Neural cell (in vitro differentiated cells): ENCODE data around the gene AFF3. TPM values are rescaled to one million over a fixed set of nuclear protein-coding genes. Genes with fewer than 3 reads are reported as not detected.
A peak's percentile ranks its signal among the peaks of the same experiment; 100 is the strongest.
"Not testable (repeated sequence)": the region's sequence is repeated elsewhere in the genome, so short reads cannot be mapped to it uniquely, and the experiment has no call there.

Experiments
- H2AFZ ChIP-seq: fragments of 200-600, 300-800 bp; sonication (generic), shearing (Covaris generic); 2 replicates; pipeline ENCODE4 v1.6.0; 2014; ENCODE audit warnings: low read depth, mild to moderate bottlenecking, antibody characterized with exemption, low read length, moderate library complexity
- H3F3A ChIP-seq: fragments of 200-600 bp; shearing (Covaris generic); 2 replicates; pipeline ENCODE4 v1.6.1; 2016; ENCODE audit warnings: mild to moderate bottlenecking, moderate library complexity, mixed read lengths, antibody characterized with exemption, low read length; ENCODE audit not compliant: insufficient read depth, poor library complexity, severe bottlenecking
- H3K27ac ChIP-seq: fragments of 200-600, 300-800 bp; sonication (generic), shearing (Covaris generic); 2 replicates; pipeline ENCODE4 v1.5.1; 2014; ENCODE audit warnings: mild to moderate bottlenecking, low read length, moderate library complexity
- H3K27me3 ChIP-seq: fragments of 300-800, 200-600 bp; sonication (generic), shearing (Covaris generic); 2 replicates; pipeline ENCODE4 v1.6.0; 2014; ENCODE audit warnings: mild to moderate bottlenecking, low read depth, low read length, moderate library complexity; ENCODE audit not compliant: insufficient read depth
- H3K36me3 ChIP-seq: fragments of 300-800, 200-600 bp; sonication (generic), shearing (Covaris generic); 2 replicates; pipeline ENCODE4 v1.5.1; 2014; ENCODE audit warnings: mild to moderate bottlenecking, antibody characterized with exemption, low read length, moderate library complexity; ENCODE audit not compliant: insufficient read depth
- H3K4me2 ChIP-seq: fragments of 300-800, 200-600 bp; sonication (generic), shearing (Covaris generic); 2 replicates; pipeline ENCODE4 v1.6.0; 2014; ENCODE audit warnings: mild to moderate bottlenecking, low read length
- H3K4me3 ChIP-seq: fragments of 300-800, 200-600 bp; sonication (generic), shearing (Covaris generic); 2 replicates; pipeline ENCODE4 v1.5.1; 2014; ENCODE audit warnings: mild to moderate bottlenecking, low read length, moderate library complexity
- H3K79me2 ChIP-seq: fragments of 200-600 bp; shearing (Covaris generic); replicated peaks from 2 replicates; pipeline ENCODE4 v1.6.0; 2014; ENCODE audit warnings: mild to moderate bottlenecking, low read length, moderate library complexity; ENCODE audit not compliant: insufficient read depth
- H3K9ac ChIP-seq: fragments of 300-800, 200-600 bp; sonication (generic), shearing (Covaris generic); 2 replicates; pipeline ENCODE4 v1.6.1; 2016; ENCODE audit warnings: mild to moderate bottlenecking, low read length, mixed read lengths
- H3K9me2 ChIP-seq: fragments of 200-600 bp; shearing (Covaris generic); 2 replicates; pipeline ENCODE4 v1.6.1; 2016; ENCODE audit warnings: mild to moderate bottlenecking, low read length, mixed read lengths; ENCODE audit not compliant: insufficient read depth
- H3K9me3 ChIP-seq: fragments of 200-600, 300-800 bp; sonication (generic), shearing (Covaris generic); 2 replicates; pipeline ENCODE4 v1.6.1; 2016; ENCODE audit warnings: mild to moderate bottlenecking, mixed run types, low read length, moderate library complexity, mixed read lengths
- H4K20me1 ChIP-seq: fragments of 200-600 bp; shearing (Covaris generic); 2 replicates; pipeline ENCODE4 v1.6.1; 2016; ENCODE audit warnings: mild to moderate bottlenecking, mixed run types; ENCODE audit not compliant: insufficient read depth
- EP300 ChIP-seq: fragments of 450-650 bp; conservative IDR thresholded peaks from 2 replicates; pipeline ENCODE4 v1.6.1; 2014; ENCODE audit warnings: antibody characterized with exemption, mild to moderate bottlenecking, moderate library complexity; ENCODE audit not compliant: poor library complexity, severe bottlenecking
- EZH2 ChIP-seq: fragments of 200-600, 300-800 bp; shearing (Covaris generic), sonication (generic); IDR thresholded peaks from 2 replicates; pipeline ENCODE4 v1.6.1; 2014; ENCODE audit warnings: antibody characterized with exemption, low read length, borderline replicate concordance, mild to moderate bottlenecking; ENCODE audit not compliant: insufficient read depth, poor library complexity, severe bottlenecking
- POLR2AphosphoS5 ChIP-seq: IDR thresholded peaks from 2 replicates; pipeline ENCODE4 v1.6.1; 2012
- RAD21 ChIP-seq: fragments of 450-650 bp; conservative IDR thresholded peaks from 2 replicates; pipeline ENCODE4 v1.6.1; 2014; ENCODE audit warnings: antibody characterized with exemption, mild to moderate bottlenecking, moderate library complexity
- REST ChIP-seq: IDR thresholded peaks from 2 replicates; pipeline ENCODE4 v1.6.1; 2012; ENCODE audit warnings: borderline replicate concordance
- SMC3 ChIP-seq: fragments of 450-650 bp; conservative IDR thresholded peaks from 2 replicates; pipeline ENCODE4 v1.6.1; 2014; ENCODE audit warnings: antibody characterized with exemption, mild to moderate bottlenecking, moderate library complexity; ENCODE audit not compliant: poor library complexity
- TAF1 ChIP-seq: IDR thresholded peaks from 2 replicates; pipeline ENCODE4 v1.6.1; 2012; ENCODE audit warnings: low read depth
- polyA plus RNA-seq: library from polyadenylated mRNA; depleted of rRNA; stranded (reverse); fragments of >200 nt; gene quantifications from 2 replicates; pipeline ENCODE4 v1.2.3, GENCODE V29; 2014
- TF ChIP-seq, protein P1 (sequence below): fragments of 450-650 bp; IDR thresholded peaks from 2 replicates; pipeline ENCODE4 v1.5.1; 2014; ENCODE audit warnings: antibody characterized with exemption, mild to moderate bottlenecking, moderate library complexity; ENCODE audit not compliant: poor library complexity, severe bottlenecking

The AFF3 gene
- polyA plus RNA-seq, 1 donor from 2014 or later: 5.1 TPM

GRCh38 chr2:99662761-99663341, 479.5 kb downstream of the AFF3 start:
- Histone ChIP-seq H3K27ac (no peak overlapping the region), H3K9ac (no peak overlapping the region), H3K79me2 (no peaks in the 10 kb centered on the region)

DNA sequence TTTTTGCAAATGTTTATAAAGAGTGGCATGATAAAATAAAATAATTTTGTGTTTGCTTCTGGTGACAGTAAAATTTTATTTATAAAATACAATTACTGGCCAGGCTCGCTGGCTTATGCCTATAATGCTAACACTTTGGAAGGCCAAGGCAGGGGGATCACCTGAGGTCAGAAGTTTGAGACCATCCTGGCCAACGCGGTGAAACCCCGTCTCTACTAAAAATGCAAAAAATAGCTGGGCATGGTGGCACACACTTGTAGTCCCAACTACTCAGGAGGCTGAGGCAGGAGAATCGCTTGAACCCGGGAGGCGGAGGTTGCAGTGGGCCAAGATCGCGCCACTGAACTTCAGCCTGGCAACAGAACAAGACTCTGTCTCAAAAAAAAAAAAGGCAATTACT, 480.6 kb downstream of the AFF3 start:
- H2AFZ ChIP-seq, H3K27ac ChIP-seq, H3K4me3 ChIP-seq, H3K36me3 ChIP-seq, H3F3A ChIP-seq, H3K79me2 ChIP-seq, H3K9ac ChIP-seq, H3K4me2 ChIP-seq, H3K9me2 ChIP-seq, H3K27me3 ChIP-seq, H3K9me3 ChIP-seq, H4K20me1 ChIP-seq: not testable (repeated sequence)

More at GRCh38 chr2:99662761-99663341, 479.5 kb downstream of the AFF3 start:
- H3K4me2 ChIP-seq: no peak overlapping the region
- no peaks in the 10 kb centered on the region for H3K9me2 ChIP-seq
- H3K27me3 ChIP-seq: no peaks in the 10 kb centered on the region
- no peaks in the 10 kb centered on the region for H4K20me1 ChIP-seq
- peak; percentile 63 for TF ChIP-seq POLR2AphosphoS5
- peak; percentile 67 for TF ChIP-seq EP300
- no peak for TF ChIP-seq RAD21
- H3K9me3 ChIP-seq: no peaks in the 10 kb centered on the region
- H3F3A ChIP-seq: peaks cover 2% of the 10 kb centered on the region
- H3K36me3 ChIP-seq: no peaks in the 10 kb centered on the region
- H2AFZ ChIP-seq: no peak overlapping the region
- H3K4me3 ChIP-seq: no peak overlapping the region

DNA sequence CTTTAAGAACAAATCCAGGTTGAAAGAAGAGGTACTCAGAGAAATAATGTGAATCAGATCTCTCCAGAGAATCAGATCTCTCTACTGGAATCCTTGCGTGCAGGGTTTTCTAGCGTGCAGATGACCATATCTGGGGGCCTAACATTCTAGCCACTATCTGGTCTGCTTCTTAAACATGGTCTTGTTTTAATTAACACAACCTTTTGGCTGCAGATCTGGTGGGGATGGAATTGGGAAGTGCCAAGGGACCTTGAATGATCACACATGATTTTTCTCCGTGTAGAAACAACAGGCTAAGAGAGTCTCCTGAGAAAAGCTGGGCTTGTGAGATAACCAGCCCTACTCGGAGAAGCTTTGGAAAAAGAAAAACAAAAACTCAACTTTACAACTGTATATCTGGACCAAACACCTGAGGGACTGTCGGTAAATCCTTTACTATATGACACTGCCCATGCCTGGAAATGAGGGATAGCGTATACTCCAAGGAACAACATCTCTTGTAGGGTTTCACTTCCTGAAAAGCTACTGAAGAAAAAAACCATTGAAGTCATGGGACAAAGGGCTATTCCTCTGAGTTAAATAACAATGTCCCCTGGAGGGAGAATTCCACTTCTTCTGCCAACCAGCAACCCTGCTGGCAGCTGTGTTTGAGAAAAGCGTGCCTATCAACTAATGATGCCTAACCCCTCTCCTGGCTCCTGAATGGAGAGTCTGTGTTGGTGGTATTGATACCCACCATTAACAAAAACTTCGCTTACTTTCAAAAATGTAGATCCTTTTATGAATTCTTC, 481.6 kb downstream of the AFF3 start:
- Histone ChIP-seq H3K79me2 (no peaks in the 10 kb centered on the region), H3K9me2 (no peaks in the 10 kb centered on the region), H2AFZ (no peak overlapping the region), H3K9ac (no peak overlapping the region), H4K20me1 (no peaks in the 10 kb centered on the region), H3K9me3 (no peaks in the 10 kb centered on the region), H3K4me2 (no peak overlapping the region), H3K36me3 (no peaks in the 10 kb centered on the region), H3K27ac (no peak overlapping the region), H3K4me3 (no peak overlapping the region), H3K27me3 (no peaks in the 10 kb centered on the region), H3F3A (peaks cover 2% of the 10 kb centered on the region)
- TF ChIP-seq EP300 (no peak), POLR2AphosphoS5 (no peak), SMC3 (no peak)
- TF ChIP-seq, protein P1, sequence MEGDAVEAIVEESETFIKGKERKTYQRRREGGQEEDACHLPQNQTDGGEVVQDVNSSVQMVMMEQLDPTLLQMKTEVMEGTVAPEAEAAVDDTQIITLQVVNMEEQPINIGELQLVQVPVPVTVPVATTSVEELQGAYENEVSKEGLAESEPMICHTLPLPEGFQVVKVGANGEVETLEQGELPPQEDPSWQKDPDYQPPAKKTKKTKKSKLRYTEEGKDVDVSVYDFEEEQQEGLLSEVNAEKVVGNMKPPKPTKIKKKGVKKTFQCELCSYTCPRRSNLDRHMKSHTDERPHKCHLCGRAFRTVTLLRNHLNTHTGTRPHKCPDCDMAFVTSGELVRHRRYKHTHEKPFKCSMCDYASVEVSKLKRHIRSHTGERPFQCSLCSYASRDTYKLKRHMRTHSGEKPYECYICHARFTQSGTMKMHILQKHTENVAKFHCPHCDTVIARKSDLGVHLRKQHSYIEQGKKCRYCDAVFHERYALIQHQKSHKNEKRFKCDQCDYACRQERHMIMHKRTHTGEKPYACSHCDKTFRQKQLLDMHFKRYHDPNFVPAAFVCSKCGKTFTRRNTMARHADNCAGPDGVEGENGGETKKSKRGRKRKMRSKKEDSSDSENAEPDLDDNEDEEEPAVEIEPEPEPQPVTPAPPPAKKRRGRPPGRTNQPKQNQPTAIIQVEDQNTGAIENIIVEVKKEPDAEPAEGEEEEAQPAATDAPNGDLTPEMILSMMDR: no peak

- TF ChIP-seq RAD21 (no peak), REST (no peak), EZH2 (no peak), TAF1 (no peak), POLR2AphosphoS5 (no peak)
- TF ChIP-seq, protein P1: no peak
- H3K36me3 ChIP-seq: no peaks in the 10 kb centered on the region
- H3K4me2 ChIP-seq: no peak overlapping the region
- H3K9me3 ChIP-seq: no peaks in the 10 kb centered on the region
- H3K4me3 ChIP-seq: no peak overlapping the region
- peaks cover 2% of the 10 kb centered on the region for H3F3A ChIP-seq
- H4K20me1 ChIP-seq: no peaks in the 10 kb centered on the region
- no peaks in the 10 kb centered on the region for H3K9me2 ChIP-seq
- H3K27ac ChIP-seq: no peak overlapping the region
- no peaks in the 10 kb centered on the region for H3K27me3 ChIP-seq
- H3K9ac ChIP-seq: no peak overlapping the region
- no peaks in the 10 kb centered on the region for H3K79me2 ChIP-seq
- no peak overlapping the region for H2AFZ ChIP-seq
These were observed 482.5 kb downstream of the AFF3 start for GRCh38 chr2:99659874-99660273.
